Pancreas (tissue), 10 donors: ENCODE measurements around the gene POLRMT. TPM values are rescaled to one million over a fixed set of nuclear protein-coding genes. Genes with fewer than 3 reads are reported as not detected.
A peak's percentile ranks its signal among the peaks of the same experiment; 100 is the strongest.

Source experiments
- ATAC-seq, 4 donors: fragments of 200-7000 bp; cut with Tn5 transposase; one replicate each; pipeline versions ENCODE4 v1.8.0 to v1.9.1; 2020; ENCODE audit warnings: mild to moderate bottlenecking in 4 of 4, moderate library complexity in 4 of 4
- DNase-seq, 6 donors: peaks; one replicate each; pipeline ENCODE4 v3.0.0-alpha.2; 2020
- FAIRE-seq: peaks from 2 replicates; lab custom pipeline; 2012; peaks lifted over from hg19 to GRCh38; lab: Jason Lieb, UNC
- H3K27ac ChIP-seq, 4 donors: fragments of 200-600 bp; sonication (generic); 1 replicate in 3 of 4; 2 replicates in 1 of 4; pipeline versions ENCODE4 v1.5.0 to v1.8.0; 2020
- H3K27me3 ChIP-seq, 4 donors: fragments of 200-600 bp; one replicate each; pipeline ENCODE4 v1.8.0; 2021
- H3K36me3 ChIP-seq, 3 donors: fragments of 200-600 bp; sonication (generic) in 1 of 3; one replicate each; pipeline versions ENCODE4 v1.5.0 to v1.8.0; 2020 to 2021
- H3K4me1 ChIP-seq, 3 donors: fragments of 200-600 bp; one replicate each; pipeline ENCODE4 v1.8.0; 2021
- H3K4me3 ChIP-seq, 4 donors: fragments of 200-600 bp; sonication (generic) in 2 of 4; one replicate each; pipeline versions ENCODE4 v1.5.0 to v1.8.0; 2020 to 2021
- H3K9me3 ChIP-seq, 4 donors: fragments of 200-600 bp; one replicate each; pipeline ENCODE4 v1.8.0; 2021
- WGBS, 2 donors: extraction: QIAGEN DNeasy Blood & Tissue Kit; methylation state at CpG; one replicate each; pipeline ENCODE4 v1.1.7; 2013; 5-methylcytosine and 5-hydroxymethylcytosine counted together
- intact Hi-C, 3 donors: fragments of 100-400 bp; cut with DNase I; formaldehyde crosslinking; loops; one replicate each; pipeline versions ENCODE4 v1.11.1 to v1.14.2; 2022
- polyA plus RNA-seq, 2 donors: library from polyadenylated mRNA; stranded (reverse); fragments of 200-250 nt; gene quantifications; one replicate each; pipeline ENCODE4 v1.2.3, GENCODE V29; 2013
- total RNA-seq, 6 donors: library from RNA; stranded (reverse); fragmentation: NEBNext Ultra II Directional in 4 of 6; extraction: Animal tissue kit (Norgen Biotek cat#: 25700) in 4 of 6; gene quantifications; one replicate each; pipeline versions ENCODE4 v1.2.1 to v1.2.4, GENCODE V29; 2021 to 2023
- TF ChIP-seq, protein P1 (sequence below), 4 donors: fragments of 200-600 bp; sonication (generic) in 3 of 4; IDR thresholded peaks; one replicate each; pipeline versions ENCODE4 v1.5.0 to v1.8.0; 2021; ENCODE audit warnings: antibody characterized with exemption in 4 of 4
- donor health status: healthy with polysubstance abuse.
- donor health status: DM: no; HTN: no; CAD: no; lungs with moderate emphysema.
- donor health status: DM: no; HTN: no; CAD: no.
- donor health status: control.
- donor health status: control.
- donor health status: Bipolar disorder and iron deficiency.
- donor health status: DM: yes; HTN: yes; CAD: no.
- donor health status: DM: no; HTN: no; CAD: no.
- donor health status: DM: no; HTN: no; CAD: no.
- donor health status: DM: yes; HTN: yes; CAD: no.

The POLRMT gene
- total and polyA plus RNA-seq, 8 donors: 19.3 to 101 (median 28.1) TPM

DNA sequence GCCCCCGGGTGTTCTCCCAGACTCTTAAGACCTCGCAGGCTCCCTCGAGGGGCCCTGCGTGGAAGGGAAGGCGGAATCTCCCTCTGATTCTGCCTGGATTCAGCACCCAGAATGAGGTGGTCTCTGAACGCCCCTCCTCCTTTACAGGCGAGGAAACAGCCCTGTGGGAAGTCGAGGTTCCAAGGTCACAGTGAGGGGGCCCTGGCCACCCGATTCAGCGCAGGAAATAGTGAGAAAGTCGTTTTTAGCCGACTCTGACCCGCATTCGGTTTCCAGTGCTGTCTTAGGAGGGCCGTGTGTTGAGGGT, 59.9 kb downstream of the POLRMT start:
- TF ChIP-seq, protein P1, sequence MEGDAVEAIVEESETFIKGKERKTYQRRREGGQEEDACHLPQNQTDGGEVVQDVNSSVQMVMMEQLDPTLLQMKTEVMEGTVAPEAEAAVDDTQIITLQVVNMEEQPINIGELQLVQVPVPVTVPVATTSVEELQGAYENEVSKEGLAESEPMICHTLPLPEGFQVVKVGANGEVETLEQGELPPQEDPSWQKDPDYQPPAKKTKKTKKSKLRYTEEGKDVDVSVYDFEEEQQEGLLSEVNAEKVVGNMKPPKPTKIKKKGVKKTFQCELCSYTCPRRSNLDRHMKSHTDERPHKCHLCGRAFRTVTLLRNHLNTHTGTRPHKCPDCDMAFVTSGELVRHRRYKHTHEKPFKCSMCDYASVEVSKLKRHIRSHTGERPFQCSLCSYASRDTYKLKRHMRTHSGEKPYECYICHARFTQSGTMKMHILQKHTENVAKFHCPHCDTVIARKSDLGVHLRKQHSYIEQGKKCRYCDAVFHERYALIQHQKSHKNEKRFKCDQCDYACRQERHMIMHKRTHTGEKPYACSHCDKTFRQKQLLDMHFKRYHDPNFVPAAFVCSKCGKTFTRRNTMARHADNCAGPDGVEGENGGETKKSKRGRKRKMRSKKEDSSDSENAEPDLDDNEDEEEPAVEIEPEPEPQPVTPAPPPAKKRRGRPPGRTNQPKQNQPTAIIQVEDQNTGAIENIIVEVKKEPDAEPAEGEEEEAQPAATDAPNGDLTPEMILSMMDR (IDR thresholded peaks at IDR 0.05): no peak
- FAIRE-seq (no peak), DNase-seq (no peak), ATAC-seq (no peak)
- intact Hi-C loops: no loop called here
- no peaks in the 10 kb centered on the region for H3K36me3 ChIP-seq
- no peaks in the 10 kb centered on the region for H3K27me3 ChIP-seq
- no peaks in the 10 kb centered on the region for H3K9me3 ChIP-seq
- 5 to 8% methylated on average over 15 of the region's 15 CpGs for WGBS, 2 donors
- peaks cover 14 to 19% (median 17%) of the 10 kb centered on the region in 3 donors for H3K4me1 ChIP-seq
- H3K27ac ChIP-seq: no peak overlapping the region
- peak overlapping the region; percentile 64 to 99 (median 93) for H3K4me3 ChIP-seq

DNA sequence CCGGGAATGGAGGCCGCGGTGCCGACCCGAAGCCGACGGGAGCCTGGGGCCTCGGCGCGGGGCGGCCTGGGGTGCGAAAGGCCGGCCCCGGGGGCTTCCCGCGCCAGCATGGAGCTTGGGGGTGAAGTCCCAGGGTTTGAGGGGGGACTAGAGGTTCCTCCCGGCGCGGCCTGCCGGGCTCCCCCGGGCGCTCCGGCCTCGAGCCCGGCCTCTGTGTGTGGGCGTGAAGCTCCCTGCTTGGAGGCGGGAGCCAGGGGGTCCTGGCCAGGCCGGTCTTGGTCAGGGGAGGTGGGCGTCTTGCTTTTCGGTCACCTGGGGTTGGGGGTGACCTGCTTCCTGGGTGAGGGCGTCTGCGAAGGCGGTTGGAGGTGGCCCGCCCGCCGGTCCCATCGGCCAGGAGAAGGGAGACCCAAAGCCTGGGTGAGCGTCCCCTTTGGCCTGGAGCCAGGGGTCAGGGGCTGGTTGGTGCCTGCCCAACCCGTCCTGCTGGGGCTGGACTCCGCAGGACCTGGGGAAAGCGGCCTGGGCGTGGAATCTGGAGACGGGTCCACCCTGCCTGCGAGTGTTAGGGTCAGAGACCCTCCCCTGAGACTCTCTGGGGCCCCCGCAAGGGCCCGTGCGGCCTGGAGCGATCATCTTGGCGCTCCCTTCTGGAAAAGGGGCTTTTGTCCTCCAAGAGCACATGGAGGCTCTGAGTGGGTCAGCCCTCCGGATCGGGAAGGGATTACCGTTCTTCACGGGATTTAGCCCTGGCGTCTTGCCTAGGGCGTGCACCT, 60.4 kb downstream of the POLRMT start:
- DNase-seq: peak; percentile 44 to 91 (median 74)

DNA sequence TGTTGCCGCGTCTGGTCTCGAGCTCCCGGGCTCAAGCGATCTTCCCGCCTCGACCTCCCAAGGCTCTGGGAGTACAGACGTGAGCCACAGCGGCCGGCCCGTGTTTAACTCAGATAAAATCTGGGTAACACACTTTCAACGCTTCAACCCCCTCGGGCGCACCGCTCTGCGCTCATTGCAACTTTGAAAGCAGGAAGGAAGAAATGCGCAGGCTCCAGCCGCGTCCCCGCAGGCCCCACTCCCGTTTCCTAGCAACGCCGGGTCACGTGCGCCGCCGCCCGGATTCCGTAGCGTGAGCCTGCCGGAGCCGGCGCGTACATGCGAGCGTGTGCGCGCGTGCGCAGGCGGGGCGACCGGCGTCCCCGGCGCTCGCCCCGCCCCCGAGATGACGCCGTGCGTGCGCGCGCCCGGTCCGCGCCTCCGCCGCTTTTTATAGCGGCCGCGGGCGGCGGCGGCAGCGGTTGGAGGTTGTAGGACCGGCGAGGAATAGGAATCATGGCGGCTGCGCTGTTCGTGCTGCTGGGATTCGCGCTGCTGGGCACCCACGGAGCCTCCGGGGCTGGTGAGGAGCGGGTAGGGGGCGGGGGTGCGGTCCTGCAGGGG, 61.1 kb downstream of the POLRMT start, which contains the start of gene BSG:
TSS of gene BSG (plus strand) at position 457 of the 603 bp plus-strand sequence. CDS start at position 496, 39 bp downstream.
- WGBS, 2 donors: 0 to 1% methylated on average over 58 to 79 of the region's 79 CpGs
- H3K27me3 ChIP-seq: no peaks in the 10 kb centered on the region
- no peaks in the 10 kb centered on the region for H3K9me3 ChIP-seq
- H3K4me1 ChIP-seq: peaks cover 14 to 19% (median 17%) of the 10 kb centered on the region in 3 donors
- TF ChIP-seq, protein P1 (IDR thresholded peaks at IDR 0.05): no peak
- peak; percentile 98 to 99 (median 98) for DNase-seq
- H3K27ac ChIP-seq: peak within 1 kb of the TSS; percentile 69 to 88 (median 82)
- no peaks in the 10 kb centered on the region for H3K36me3 ChIP-seq
- intact Hi-C loops: no loop called here
- ATAC-seq: peak; percentile 81 to 90 (median 90)
- FAIRE-seq: no peak
- H3K4me3 ChIP-seq: peak within 1 kb of the TSS; percentile 64 to 99 (median 93)

More for the DNA sequence above, 60.4 kb downstream of the POLRMT start:
- WGBS, 2 donors: 1% methylated on average over 50 to 55 of the region's 55 CpGs
- FAIRE-seq: no peak
- Histone ChIP-seq H3K27me3 (no peaks in the 10 kb centered on the region), H3K9me3 (no peaks in the 10 kb centered on the region), H3K27ac (peak overlapping the region; percentile 49 to 88 (median 72)), H3K4me1 (peaks cover 14 to 19% (median 17%) of the 10 kb centered on the region in 3 donors), H3K36me3 (no peaks in the 10 kb centered on the region), H3K4me3 (peak overlapping the region; percentile 64 to 99 (median 93))
- TF ChIP-seq, protein P1 (IDR thresholded peaks at IDR 0.05): no peak
- peak; percentile 1 to 24 (median 8) for ATAC-seq
- intact Hi-C loops: no loop called here

DNA sequence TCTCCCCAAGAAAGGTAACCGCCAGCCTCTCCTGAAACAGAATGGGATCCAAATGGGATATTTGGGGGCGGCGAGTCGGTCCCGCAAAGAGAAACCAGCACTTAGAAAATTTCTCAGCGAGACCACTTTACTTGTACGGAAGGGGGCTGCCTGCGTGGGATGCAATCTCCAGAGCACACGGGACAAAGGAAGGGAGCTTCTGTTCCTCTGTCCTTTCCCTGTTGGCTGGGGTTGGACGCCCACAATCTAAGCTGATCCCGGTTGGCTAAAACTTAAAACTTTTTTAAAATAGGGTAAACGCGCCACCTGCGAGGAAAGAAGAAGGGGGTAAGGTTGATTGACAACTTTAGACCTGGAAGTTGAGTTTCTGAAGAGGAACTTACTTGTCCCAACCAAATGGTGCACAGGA, 61.8 kb downstream of the POLRMT start:
- DNase-seq: no peak
- intact Hi-C loops: no loop called here

More for the DNA sequence above, 61.8 kb downstream of the POLRMT start:
- FAIRE-seq: no peak
- TF ChIP-seq, protein P1 (IDR thresholded peaks at IDR 0.05): no peak
- H3K4me3 ChIP-seq: peak overlapping the region; percentile 11 to 90 (median 44)
- peak in 3 of 4 donors; percentile 7 to 22 (median 15) for ATAC-seq
- H3K9me3 ChIP-seq: no peaks in the 10 kb centered on the region
- peak overlapping the region; percentile 69 to 88 (median 82) for H3K27ac ChIP-seq
- no peaks in the 10 kb centered on the region for H3K36me3 ChIP-seq
- H3K4me1 ChIP-seq: peaks cover 14 to 19% (median 17%) of the 10 kb centered on the region in 3 donors
- no peaks in the 10 kb centered on the region for H3K27me3 ChIP-seq
- WGBS, 2 donors: 2 to 4% methylated on average over 14 of the region's 14 CpGs
